ENCODE data around the gene ARHGAP6.
"Not testable (repeated sequence)": the region's sequence is repeated elsewhere in the genome, so short reads cannot be mapped to it uniquely, and the experiment has no call there.

Gene ARHGAP6

GRCh38 chrX:11641349-11642065, 24.2 kb downstream of the ARHGAP6 start:
- DNase-seq = no peak

GRCh38 chrX:11640089-11640488, 25.6 kb downstream of the ARHGAP6 start:
- DNase-seq = no peak

GRCh38 chrX:11632732-11633131, 33.0 kb downstream of the ARHGAP6 start:
- no peak for DNase-seq

GRCh38 chrX:11629593-11630211, 36.0 kb downstream of the ARHGAP6 start:
- DNase-seq = no peak

- DNase-seq = no peak
Measured at GRCh38 chrX:11628399-11628798, 37.3 kb downstream of the ARHGAP6 start.

- DNase-seq = no peak
Measured at GRCh38 chrX:11626351-11626750, 39.4 kb downstream of the ARHGAP6 start.

- DNase-seq = no peak
Measured at GRCh38 chrX:11619441-11619840, 46.3 kb downstream of the ARHGAP6 start.

- DNase-seq = not testable (repeated sequence)
Measured at GRCh38 chrX:11614253-11614652, 51.5 kb downstream of the ARHGAP6 start.

- DNase-seq = no peak
Measured at GRCh38 chrX:11611965-11612364, 53.8 kb downstream of the ARHGAP6 start.

GRCh38 chrX:11611161-11611560, 54.6 kb downstream of the ARHGAP6 start:
- no peak for DNase-seq

GRCh38 chrX:11609109-11609508, 56.6 kb downstream of the ARHGAP6 start:
- no peak for DNase-seq

GRCh38 chrX:11606408-11606807, 59.3 kb downstream of the ARHGAP6 start:
- no peak for DNase-seq

- no peak for DNase-seq
Measured at GRCh38 chrX:11600578-11600977, 65.1 kb downstream of the ARHGAP6 start.

- no peak for DNase-seq
Measured at GRCh38 chrX:11597479-11597878, 68.2 kb downstream of the ARHGAP6 start.

- DNase-seq = no peak
Measured at GRCh38 chrX:11591723-11592346, 73.9 kb downstream of the ARHGAP6 start.

GRCh38 chrX:11589641-11590040, 76.1 kb downstream of the ARHGAP6 start:
- no peak for DNase-seq

GRCh38 chrX:11588097-11588496, 77.6 kb downstream of the ARHGAP6 start:
- DNase-seq = no peak

- no peak for DNase-seq
Measured at GRCh38 chrX:11585174-11585573, 80.5 kb downstream of the ARHGAP6 start.

GRCh38 chrX:11580789-11581188, 84.9 kb downstream of the ARHGAP6 start:
- no peak for DNase-seq

- DNase-seq = peak; percentile 32 to 73
Measured at GRCh38 chrX:11579636-11580600, 85.8 kb downstream of the ARHGAP6 start.

GRCh38 chrX:11578301-11578700, 87.4 kb downstream of the ARHGAP6 start:
- DNase-seq = not testable (repeated sequence)

GRCh38 chrX:11577603-11578002, 88.1 kb downstream of the ARHGAP6 start:
- DNase-seq = no peak

GRCh38 chrX:11575332-11575731, 90.4 kb downstream of the ARHGAP6 start:
- no peak for DNase-seq

Data from NCI-H2081 (cell line).